GM06990 (cell line): ENCODE results near the gene PBX1.

Experiments used
- DNase-seq: peaks from one replicate; pipeline ENCODE4 v3.0.0-alpha.2; 2011; ENCODE audit not compliant: insufficient read length; ENCODE audit errors: extremely low read depth
- H3K27me3 ChIP-seq: replicated peaks from 2 replicates; pipeline ENCODE4 v1.6.0; 2011; ENCODE audit warnings: low read length; ENCODE audit not compliant: control insufficient read depth, insufficient read depth
- H3K36me3 ChIP-seq: 2 replicates; pipeline ENCODE4 v1.5.1; 2011; ENCODE audit warnings: low read length; ENCODE audit not compliant: control insufficient read depth, insufficient read depth
- H3K4me3 ChIP-seq: replicated peaks from 2 replicates; pipeline ENCODE4 v1.5.1; 2011; ENCODE audit warnings: low read depth, mild to moderate bottlenecking, control low read depth, low read length
- TF ChIP-seq, protein P1 (sequence below): IDR thresholded peaks from 2 replicates; pipeline ENCODE4 v1.5.1; 2011; ENCODE audit warnings: low read length, control low read depth, mild to moderate bottlenecking, inconsistent platforms; ENCODE audit not compliant: insufficient read depth, poor library complexity, severe bottlenecking

Gene PBX1

DNA sequence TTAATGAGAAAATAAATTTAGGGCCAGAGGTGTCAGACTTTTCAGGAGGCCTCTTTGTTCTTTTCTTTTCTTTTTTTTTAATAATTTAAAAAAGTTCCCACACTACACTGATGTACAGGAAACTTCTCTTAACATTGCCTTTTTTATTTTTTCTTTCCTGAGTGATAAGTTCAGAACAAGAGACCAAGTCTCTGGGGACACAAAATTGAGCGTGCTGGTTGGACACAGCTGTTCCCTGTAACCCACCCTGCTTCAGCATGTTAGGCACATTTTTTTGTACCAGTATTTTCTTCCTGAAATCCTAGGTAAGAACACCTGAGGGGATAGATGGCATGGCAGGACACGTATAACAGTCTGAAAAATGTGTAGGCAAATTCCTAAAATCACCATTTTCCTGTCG is 50.1 kb downstream of the PBX1 start:
- Histone ChIP-seq H3K4me3 (no peak overlapping the region), H3K27me3 (no peaks in the 10 kb centered on the region), H3K36me3 (no peaks in the 10 kb centered on the region)
- TF ChIP-seq, protein P1, sequence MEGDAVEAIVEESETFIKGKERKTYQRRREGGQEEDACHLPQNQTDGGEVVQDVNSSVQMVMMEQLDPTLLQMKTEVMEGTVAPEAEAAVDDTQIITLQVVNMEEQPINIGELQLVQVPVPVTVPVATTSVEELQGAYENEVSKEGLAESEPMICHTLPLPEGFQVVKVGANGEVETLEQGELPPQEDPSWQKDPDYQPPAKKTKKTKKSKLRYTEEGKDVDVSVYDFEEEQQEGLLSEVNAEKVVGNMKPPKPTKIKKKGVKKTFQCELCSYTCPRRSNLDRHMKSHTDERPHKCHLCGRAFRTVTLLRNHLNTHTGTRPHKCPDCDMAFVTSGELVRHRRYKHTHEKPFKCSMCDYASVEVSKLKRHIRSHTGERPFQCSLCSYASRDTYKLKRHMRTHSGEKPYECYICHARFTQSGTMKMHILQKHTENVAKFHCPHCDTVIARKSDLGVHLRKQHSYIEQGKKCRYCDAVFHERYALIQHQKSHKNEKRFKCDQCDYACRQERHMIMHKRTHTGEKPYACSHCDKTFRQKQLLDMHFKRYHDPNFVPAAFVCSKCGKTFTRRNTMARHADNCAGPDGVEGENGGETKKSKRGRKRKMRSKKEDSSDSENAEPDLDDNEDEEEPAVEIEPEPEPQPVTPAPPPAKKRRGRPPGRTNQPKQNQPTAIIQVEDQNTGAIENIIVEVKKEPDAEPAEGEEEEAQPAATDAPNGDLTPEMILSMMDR: no peak
- no peak for DNase-seq

DNA sequence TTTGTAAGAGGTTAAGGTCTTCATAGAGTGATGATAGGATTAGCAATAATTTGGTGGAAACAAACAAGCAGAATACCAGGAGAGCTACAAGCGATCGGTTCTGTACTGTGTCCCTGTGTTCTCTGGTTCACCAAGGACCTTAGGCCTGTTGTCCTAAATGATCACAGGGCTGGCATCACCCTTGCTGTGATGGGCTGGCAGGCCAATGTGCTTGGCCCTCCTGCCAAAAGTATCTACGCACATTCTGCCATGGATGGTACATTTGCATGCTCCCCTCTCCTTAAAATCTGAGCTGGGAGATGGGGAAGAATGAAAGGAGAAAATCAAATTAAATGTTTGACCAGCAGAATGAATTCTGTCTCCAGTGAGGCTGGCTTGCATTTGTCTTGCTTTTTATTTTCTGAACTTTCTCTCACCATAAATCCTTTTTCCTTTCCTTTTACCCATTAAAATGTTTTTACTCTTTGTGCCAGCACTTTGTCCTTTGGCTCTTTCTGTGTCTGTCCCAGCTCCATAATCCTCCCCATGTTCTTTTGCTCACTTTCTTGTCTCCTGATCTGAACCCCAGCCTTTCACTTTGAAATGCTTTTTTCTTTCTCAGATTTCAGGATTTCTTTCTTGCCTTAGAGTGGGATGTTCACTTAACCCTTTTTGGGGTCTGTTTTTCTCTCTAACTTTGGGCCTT is 51.7 kb downstream of the PBX1 start:
- TF ChIP-seq, protein P1: no peak
- no peaks in the 10 kb centered on the region for H3K27me3 ChIP-seq

DNA sequence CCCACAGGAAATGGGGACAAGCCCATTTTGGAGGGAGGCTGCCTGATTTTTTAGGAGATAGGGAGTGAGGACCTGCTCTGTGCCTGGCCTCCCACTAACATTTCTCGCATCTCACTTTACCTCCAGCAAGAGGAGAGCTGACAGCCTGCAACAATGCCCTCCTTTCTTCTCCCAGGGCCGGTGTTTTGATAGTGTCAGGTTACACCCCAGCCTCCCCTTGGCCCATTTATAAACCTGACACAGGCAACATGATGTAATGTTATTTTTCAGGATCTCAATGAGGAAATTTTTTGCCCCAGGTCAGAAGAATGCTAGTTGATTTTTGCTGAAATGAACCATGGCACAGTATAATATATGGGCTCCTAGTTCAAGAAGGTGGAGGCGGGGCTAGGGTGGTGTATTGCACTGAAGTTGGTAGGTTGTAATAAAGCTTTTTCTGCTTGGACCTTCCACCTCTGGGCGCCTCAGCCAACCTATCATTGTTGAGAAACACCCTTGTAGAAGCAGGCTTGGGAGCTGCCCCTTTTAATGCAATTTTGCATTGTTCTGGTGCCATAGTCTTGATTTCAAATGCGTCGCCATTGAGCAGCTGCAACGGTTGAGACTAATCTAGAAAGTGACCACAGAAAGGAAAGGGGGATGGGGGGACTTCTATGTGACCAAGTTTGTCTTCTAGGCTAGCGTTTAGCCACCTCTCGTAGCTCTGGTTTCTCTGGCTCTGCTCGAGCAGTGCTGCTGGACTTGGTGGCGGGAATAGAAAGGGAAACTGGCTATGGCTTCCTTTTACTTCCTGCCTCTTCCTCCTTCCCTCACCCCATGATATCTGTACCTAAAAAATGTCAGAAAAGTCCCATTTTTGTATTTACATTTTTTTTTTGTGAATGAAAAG is 53.0 kb downstream of the PBX1 start:
- TF ChIP-seq, protein P1: no peak
- no peak overlapping the region for H3K4me3 ChIP-seq

More for the DNA sequence above, 51.7 kb downstream of the PBX1 start:
- Histone ChIP-seq H3K4me3 (no peak overlapping the region), H3K36me3 (no peaks in the 10 kb centered on the region)
- DNase-seq: no peak

DNA sequence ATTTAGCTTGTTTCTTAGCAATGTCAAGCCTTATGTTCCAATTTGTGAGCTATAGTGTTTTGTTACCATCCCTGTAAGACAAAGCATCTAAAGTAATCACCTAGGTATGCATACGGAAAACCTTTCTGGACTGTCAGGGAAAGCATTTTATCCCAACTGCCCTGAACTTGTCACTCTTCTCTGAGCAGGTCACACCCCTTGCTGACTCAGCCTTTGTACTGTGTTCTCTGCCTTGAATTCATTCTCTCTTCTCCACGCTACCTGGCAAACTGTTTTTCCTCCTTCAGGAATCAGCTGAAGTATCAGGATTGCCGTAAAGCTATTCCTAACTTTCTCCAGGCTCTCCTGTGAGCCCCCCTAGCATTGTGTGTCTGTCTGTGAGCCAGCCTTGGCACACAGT is 54.2 kb downstream of the PBX1 start:
- H3K27me3 ChIP-seq: no peaks in the 10 kb centered on the region
- no peak overlapping the region for H3K4me3 ChIP-seq
- no peaks in the 10 kb centered on the region for H3K36me3 ChIP-seq
- DNase-seq: no peak
- TF ChIP-seq, protein P1: no peak

More for the DNA sequence above, 53.0 kb downstream of the PBX1 start:
- no peaks in the 10 kb centered on the region for H3K27me3 ChIP-seq
- H3K36me3 ChIP-seq: no peaks in the 10 kb centered on the region
- no peak for DNase-seq

DNA sequence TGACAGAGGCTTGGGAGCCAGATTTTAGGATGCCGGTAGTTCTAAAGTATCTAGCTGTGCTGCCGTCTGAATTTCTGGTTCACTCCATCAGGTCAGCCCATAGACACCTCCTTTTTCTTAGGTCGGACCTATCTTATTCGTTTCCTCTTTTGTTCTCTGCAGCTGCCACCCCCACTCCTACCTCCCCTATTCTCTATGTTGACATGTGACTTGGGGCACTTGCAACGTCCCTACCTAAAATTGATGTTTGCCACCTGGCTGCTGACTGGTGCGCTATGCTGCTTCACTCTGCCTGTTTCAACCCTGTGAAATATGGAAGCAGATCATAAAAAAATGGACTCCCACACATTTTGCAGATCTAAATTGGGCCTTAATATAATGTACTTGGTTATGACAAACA is 55.3 kb downstream of the PBX1 start:
- TF ChIP-seq, protein P1: no peak
- H3K27me3 ChIP-seq: no peaks in the 10 kb centered on the region
- no peaks in the 10 kb centered on the region for H3K36me3 ChIP-seq
- no peak for DNase-seq
- H3K4me3 ChIP-seq: no peak overlapping the region
